ENCODE results near the gene CSF3R. TPM values are rescaled to one million over a fixed set of nuclear protein-coding genes. Genes with fewer than 3 reads are reported as not detected.

CSF3R gene
- total RNA-seq, 1 experiment from 2014 or later = 0.26 TPM

DNA sequence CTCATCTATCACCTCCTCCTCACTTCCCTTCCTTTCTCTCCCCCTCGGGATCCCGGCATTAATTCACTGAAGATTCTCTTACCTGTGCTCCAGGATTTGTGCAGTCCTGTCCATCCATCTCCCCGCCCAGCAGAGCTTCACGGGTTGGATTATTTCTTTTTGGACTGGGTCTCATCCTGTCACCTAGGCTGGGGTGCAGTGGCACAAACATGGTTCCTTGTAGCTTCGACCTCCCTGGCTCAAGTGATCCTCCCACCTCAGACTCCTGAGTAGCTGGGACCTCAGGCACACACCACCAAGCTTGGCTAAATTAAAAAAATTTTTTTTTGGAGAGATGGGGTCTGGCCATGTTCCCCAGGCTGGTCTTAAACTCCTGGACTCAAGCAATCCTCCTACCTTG is 12.3 kb upstream of the CSF3R start (continued):
- no peak for TF ChIP-seq USF2 (CRISPR knock-in tag; IDR thresholded peaks at IDR 0.05)
- TF ChIP-seq KAT7 (CRISPR knock-in tag; IDR thresholded peaks at IDR 0.05; ENCODE audit: borderline replicate concordance) = no peak

DNA sequence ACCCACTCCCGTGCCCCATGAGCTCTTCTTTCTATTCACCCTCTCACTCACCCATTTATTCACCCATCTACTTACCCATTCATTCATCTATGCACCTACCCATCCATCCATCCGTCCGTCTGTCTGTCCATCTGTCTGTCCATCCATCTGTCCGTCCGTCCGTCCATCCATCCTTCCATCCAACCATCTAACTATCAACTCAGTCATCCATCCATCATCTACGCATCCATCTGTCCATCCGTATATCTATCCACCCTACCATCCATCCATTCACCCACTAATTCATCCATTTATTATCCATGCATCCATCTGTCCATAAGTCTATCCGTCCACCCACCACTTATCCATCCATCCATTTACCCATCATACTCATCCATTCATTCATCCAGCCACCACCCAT is 10.8 kb upstream of the CSF3R start:
- ChIA-PET POLR2A (no interaction called here), CTCF (no interaction called here)
- no peak overlapping the region for H3K27ac Mint-ChIP-seq
- peaks cover 31% of the 10 kb centered on the region for H3K27me3 Mint-ChIP-seq (ENCODE audit: low read depth)
- DNase-seq (ENCODE audit: low spot score) = no peak
- TF ChIP-seq, protein P1, sequence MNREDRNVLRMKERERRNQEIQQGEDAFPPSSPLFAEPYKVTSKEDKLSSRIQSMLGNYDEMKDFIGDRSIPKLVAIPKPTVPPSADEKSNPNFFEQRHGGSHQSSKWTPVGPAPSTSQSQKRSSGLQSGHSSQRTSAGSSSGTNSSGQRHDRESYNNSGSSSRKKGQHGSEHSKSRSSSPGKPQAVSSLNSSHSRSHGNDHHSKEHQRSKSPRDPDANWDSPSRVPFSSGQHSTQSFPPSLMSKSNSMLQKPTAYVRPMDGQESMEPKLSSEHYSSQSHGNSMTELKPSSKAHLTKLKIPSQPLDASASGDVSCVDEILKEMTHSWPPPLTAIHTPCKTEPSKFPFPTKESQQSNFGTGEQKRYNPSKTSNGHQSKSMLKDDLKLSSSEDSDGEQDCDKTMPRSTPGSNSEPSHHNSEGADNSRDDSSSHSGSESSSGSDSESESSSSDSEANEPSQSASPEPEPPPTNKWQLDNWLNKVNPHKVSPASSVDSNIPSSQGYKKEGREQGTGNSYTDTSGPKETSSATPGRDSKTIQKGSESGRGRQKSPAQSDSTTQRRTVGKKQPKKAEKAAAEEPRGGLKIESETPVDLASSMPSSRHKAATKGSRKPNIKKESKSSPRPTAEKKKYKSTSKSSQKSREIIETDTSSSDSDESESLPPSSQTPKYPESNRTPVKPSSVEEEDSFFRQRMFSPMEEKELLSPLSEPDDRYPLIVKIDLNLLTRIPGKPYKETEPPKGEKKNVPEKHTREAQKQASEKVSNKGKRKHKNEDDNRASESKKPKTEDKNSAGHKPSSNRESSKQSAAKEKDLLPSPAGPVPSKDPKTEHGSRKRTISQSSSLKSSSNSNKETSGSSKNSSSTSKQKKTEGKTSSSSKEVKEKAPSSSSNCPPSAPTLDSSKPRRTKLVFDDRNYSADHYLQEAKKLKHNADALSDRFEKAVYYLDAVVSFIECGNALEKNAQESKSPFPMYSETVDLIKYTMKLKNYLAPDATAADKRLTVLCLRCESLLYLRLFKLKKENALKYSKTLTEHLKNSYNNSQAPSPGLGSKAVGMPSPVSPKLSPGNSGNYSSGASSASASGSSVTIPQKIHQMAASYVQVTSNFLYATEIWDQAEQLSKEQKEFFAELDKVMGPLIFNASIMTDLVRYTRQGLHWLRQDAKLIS (CRISPR knock-in tag; IDR thresholded peaks at IDR 0.05; ENCODE audit: borderline replicate concordance) = no peak
- TF ChIP-seq ZNF121 (CRISPR knock-in tag; IDR thresholded peaks at IDR 0.05) (no peak), ZNF396 (CRISPR knock-in tag; IDR thresholded peaks at IDR 0.05; ENCODE audit: borderline replicate concordance) (no peak), FOXP4 (CRISPR knock-in tag; IDR thresholded peaks at IDR 0.05) (no peak), HMGA2 (CRISPR knock-in tag; IDR thresholded peaks at IDR 0.05) (no peak), CBFB (CRISPR knock-in tag; IDR thresholded peaks at IDR 0.05; ENCODE audit: low read depth) (no peak), ZNF671 (CRISPR knock-in tag; IDR thresholded peaks at IDR 0.05) (no peak), ZNF263 (CRISPR knock-in tag; IDR thresholded peaks at IDR 0.05; ENCODE audit: low read depth) (no peak), ELF4 (CRISPR knock-in tag; IDR thresholded peaks at IDR 0.05; ENCODE audit: low read depth) (no peak), TCF7 (CRISPR knock-in tag; IDR thresholded peaks at IDR 0.05; ENCODE audit: low read depth) (no peak), ZNF138 (CRISPR knock-in tag; conservative IDR thresholded peaks at IDR 0.05) (no peak), CDX4 (CRISPR knock-in tag; IDR thresholded peaks at IDR 0.05; ENCODE audit: borderline replicate concordance) (no peak), MYBL2 (CRISPR knock-in tag; IDR thresholded peaks at IDR 0.05) (no peak), SMAD3 (CRISPR knock-in tag; IDR thresholded peaks at IDR 0.05; ENCODE audit: borderline replicate concordance) (no peak), FOXK1 (CRISPR knock-in tag; IDR thresholded peaks at IDR 0.05) (no peak), ETV6 (CRISPR knock-in tag; IDR thresholded peaks at IDR 0.05) (no peak), USF2 (CRISPR knock-in tag; IDR thresholded peaks at IDR 0.05) (no peak), FOXP1 (CRISPR knock-in tag; IDR thresholded peaks at IDR 0.05; ENCODE audit: borderline replicate concordance) (no peak), ZBTB21 (CRISPR knock-in tag; IDR thresholded peaks at IDR 0.05; ENCODE audit: borderline replicate concordance) (no peak)
- TF ChIP-seq, protein P2, sequence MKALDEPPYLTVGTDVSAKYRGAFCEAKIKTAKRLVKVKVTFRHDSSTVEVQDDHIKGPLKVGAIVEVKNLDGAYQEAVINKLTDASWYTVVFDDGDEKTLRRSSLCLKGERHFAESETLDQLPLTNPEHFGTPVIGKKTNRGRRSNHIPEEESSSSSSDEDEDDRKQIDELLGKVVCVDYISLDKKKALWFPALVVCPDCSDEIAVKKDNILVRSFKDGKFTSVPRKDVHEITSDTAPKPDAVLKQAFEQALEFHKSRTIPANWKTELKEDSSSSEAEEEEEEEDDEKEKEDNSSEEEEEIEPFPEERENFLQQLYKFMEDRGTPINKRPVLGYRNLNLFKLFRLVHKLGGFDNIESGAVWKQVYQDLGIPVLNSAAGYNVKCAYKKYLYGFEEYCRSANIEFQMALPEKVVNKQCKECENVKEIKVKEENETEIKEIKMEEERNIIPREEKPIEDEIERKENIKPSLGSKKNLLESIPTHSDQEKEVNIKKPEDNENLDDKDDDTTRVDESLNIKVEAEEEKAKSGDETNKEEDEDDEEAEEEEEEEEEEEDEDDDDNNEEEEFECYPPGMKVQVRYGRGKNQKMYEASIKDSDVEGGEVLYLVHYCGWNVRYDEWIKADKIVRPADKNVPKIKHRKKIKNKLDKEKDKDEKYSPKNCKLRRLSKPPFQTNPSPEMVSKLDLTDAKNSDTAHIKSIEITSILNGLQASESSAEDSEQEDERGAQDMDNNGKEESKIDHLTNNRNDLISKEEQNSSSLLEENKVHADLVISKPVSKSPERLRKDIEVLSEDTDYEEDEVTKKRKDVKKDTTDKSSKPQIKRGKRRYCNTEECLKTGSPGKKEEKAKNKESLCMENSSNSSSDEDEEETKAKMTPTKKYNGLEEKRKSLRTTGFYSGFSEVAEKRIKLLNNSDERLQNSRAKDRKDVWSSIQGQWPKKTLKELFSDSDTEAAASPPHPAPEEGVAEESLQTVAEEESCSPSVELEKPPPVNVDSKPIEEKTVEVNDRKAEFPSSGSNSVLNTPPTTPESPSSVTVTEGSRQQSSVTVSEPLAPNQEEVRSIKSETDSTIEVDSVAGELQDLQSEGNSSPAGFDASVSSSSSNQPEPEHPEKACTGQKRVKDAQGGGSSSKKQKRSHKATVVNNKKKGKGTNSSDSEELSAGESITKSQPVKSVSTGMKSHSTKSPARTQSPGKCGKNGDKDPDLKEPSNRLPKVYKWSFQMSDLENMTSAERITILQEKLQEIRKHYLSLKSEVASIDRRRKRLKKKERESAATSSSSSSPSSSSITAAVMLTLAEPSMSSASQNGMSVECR (CRISPR knock-in tag; IDR thresholded peaks at IDR 0.05; ENCODE audit: borderline replicate concordance) = no peak
- no peak for ATAC-seq
- no peaks in the 10 kb centered on the region for H3K9me3 Mint-ChIP-seq
- no peaks in the 10 kb centered on the region for H3K36me3 Mint-ChIP-seq
- 0 out of 2 replicates have a peak, but pooled peaks cover 5% of the 10 kb centered on the region for H3K4me1 Mint-ChIP-seq
- H3K4me3 Mint-ChIP-seq = no peak overlapping the region
